ENCODE data around the gene DENND6A. TPM values are rescaled to one million over a fixed set of nuclear protein-coding genes. Genes with fewer than 3 reads are reported as not detected.
A peak's percentile ranks its signal among the peaks of the same experiment; 100 is the strongest.

The DENND6A gene
- total RNA-seq, 2 donors from 2014 or later: 17.1 to 18.3 TPM

- Mint-ChIP-seq H3K36me3 (ENCODE audit: low read depth) (peaks cover 83% of the 10 kb centered on the region), H3K4me1 (peaks cover 19% of the 10 kb centered on the region), H3K9me3 (no peaks in the 10 kb centered on the region), H3K27ac (peak overlapping the region; percentile 65), H3K27me3 (no peaks in the 10 kb centered on the region), H3K4me3 (peak overlapping the region; percentile 48)
- no peak for ATAC-seq (replicated peaks)
Observed at GRCh38 chr3:57592306-57592705, 100.6 kb downstream of the DENND6A start.

- H3K27ac Mint-ChIP-seq: peak overlapping the region; percentile 59
- no peak overlapping the region for H3K4me3 Mint-ChIP-seq
- H3K36me3 Mint-ChIP-seq (ENCODE audit: low read depth): peaks cover 81% of the 10 kb centered on the region
- no peaks in the 10 kb centered on the region for H3K27me3 Mint-ChIP-seq
- no peak for ATAC-seq (replicated peaks)
- peaks cover 5% of the 10 kb centered on the region for H3K4me1 Mint-ChIP-seq
- H3K9me3 Mint-ChIP-seq: no peaks in the 10 kb centered on the region
Observed at GRCh38 chr3:57587905-57588304, 105.0 kb downstream of the DENND6A start.

- peak overlapping the region; percentile 52 for H3K4me3 Mint-ChIP-seq
- peaks cover 76% of the 10 kb centered on the region for H3K36me3 Mint-ChIP-seq (ENCODE audit: low read depth)
- peak; percentile 93 for ATAC-seq (replicated peaks)
Observed at GRCh38 chr3:57586778-57587177, 106.1 kb downstream of the DENND6A start.

GRCh38 chr3:57583544-57583943, 109.3 kb downstream of the DENND6A start:
- H3K27me3 Mint-ChIP-seq: no peaks in the 10 kb centered on the region
- peaks cover 5% of the 10 kb centered on the region for H3K4me1 Mint-ChIP-seq
- peak overlapping the region; percentile 44 for H3K27ac Mint-ChIP-seq
- no peak for ATAC-seq (replicated peaks)
- H3K36me3 Mint-ChIP-seq (ENCODE audit: low read depth): peaks cover 84% of the 10 kb centered on the region
- no peak overlapping the region for H3K4me3 Mint-ChIP-seq
- H3K9me3 Mint-ChIP-seq: no peaks in the 10 kb centered on the region

More at GRCh38 chr3:57586778-57587177, 106.1 kb downstream of the DENND6A start:
- Mint-ChIP-seq H3K4me1 (peaks cover 5% of the 10 kb centered on the region), H3K9me3 (no peaks in the 10 kb centered on the region), H3K27me3 (no peaks in the 10 kb centered on the region), H3K27ac (peak overlapping the region; percentile 87)

- Mint-ChIP-seq H3K36me3 (ENCODE audit: low read depth) (peaks cover 85% of the 10 kb centered on the region), H3K9me3 (no peaks in the 10 kb centered on the region), H3K27me3 (no peaks in the 10 kb centered on the region), H3K4me3 (no peak overlapping the region), H3K4me1 (peaks cover 5% of the 10 kb centered on the region), H3K27ac (no peak overlapping the region)
- ATAC-seq (replicated peaks): no peak
Observed at GRCh38 chr3:57582474-57583168, 110.3 kb downstream of the DENND6A start.

- no peaks in the 10 kb centered on the region for H3K27me3 Mint-ChIP-seq
- no peak overlapping the region for H3K27ac Mint-ChIP-seq
- peaks cover 94% of the 10 kb centered on the region for H3K36me3 Mint-ChIP-seq (ENCODE audit: low read depth)
- no peaks in the 10 kb centered on the region for H3K9me3 Mint-ChIP-seq
- H3K4me1 Mint-ChIP-seq: peaks cover 4% of the 10 kb centered on the region
- no peak overlapping the region for H3K4me3 Mint-ChIP-seq
- ATAC-seq (replicated peaks): no peak
Observed at GRCh38 chr3:57577801-57578200, 115.1 kb downstream of the DENND6A start.

- H3K36me3 Mint-ChIP-seq (ENCODE audit: low read depth): peaks cover 97% of the 10 kb centered on the region
- H3K4me3 Mint-ChIP-seq: no peak overlapping the region
- peaks cover 4% of the 10 kb centered on the region for H3K4me1 Mint-ChIP-seq
- no peaks in the 10 kb centered on the region for H3K9me3 Mint-ChIP-seq
- no peaks in the 10 kb centered on the region for H3K27me3 Mint-ChIP-seq
- ATAC-seq (replicated peaks): no peak
- peak overlapping the region; percentile 21 for H3K27ac Mint-ChIP-seq
Observed at GRCh38 chr3:57575966-57576626, 116.8 kb downstream of the DENND6A start.

Other genes starting within 250 kb of the DENND6A start
- under 1 TPM in 1 of 2 donors, not detected in 1; 0.08 TPM for gene DNAH12, start 148.7 kb downstream of the DENND6A start, total RNA-seq
- gene PDE12, start 136.8 kb downstream of the DENND6A start, total RNA-seq: 10 to 100 TPM; 20.8 to 31.4 TPM
- 10 to 100 TPM; 52.1 to 67.4 TPM for gene ARF4, start 95.7 kb downstream of the DENND6A start, total RNA-seq
- 10 to 100 TPM; 33.8 to 55.6 TPM for gene SLMAP, start 63.2 kb upstream of the DENND6A start, total RNA-seq